Measurements from ENCODE around the gene PTGFRN.
"Not testable (repeated sequence)": the region's sequence is repeated elsewhere in the genome, so short reads cannot be mapped to it uniquely, and the experiment has no call there.

PTGFRN gene

DNA sequence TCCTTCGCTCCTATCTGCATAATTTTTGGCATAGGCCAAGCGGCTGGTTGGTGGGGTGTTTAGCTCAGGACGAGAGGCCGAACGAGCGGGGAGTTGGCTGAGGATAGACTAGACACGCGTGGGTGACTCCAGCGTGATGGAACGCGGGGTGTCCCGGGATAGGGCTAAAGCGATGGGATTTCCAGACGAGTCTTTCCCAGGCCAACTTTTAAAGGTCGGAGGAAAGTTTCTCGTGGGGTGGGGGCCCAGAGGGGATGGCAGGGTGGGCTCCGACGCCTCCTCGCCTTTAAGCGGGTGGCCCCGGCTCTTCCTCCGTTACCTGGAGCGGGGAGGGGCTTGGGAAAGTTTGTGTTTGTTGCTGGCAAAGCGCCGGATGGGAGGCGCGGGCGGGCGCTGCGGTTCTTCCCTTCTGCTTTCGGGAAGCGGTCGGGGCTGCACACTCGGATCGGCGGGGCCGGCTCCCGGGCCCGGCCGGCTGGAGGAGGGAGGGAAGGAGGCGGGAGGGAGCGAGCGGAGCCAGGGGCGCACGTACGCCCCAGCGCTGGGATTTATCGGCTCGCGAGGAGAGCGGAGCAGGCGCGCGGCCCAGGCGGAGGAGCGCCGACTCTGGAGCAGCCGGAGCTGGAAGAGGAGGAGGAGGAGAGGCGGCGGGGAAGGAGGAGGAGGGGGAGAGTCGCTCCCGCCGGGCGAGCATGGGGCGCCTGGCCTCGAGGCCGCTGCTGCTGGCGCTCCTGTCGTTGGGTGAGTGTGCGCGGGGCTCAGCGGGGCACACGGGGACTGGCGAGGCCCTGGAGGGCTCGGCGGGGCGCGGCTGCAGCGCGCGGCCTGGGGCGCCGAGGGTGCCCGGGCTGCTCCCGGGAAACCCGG lies at the start of gene PTGFRN:
Gene PTGFRN (plus strand): TSS at position 405 of the 867 bp plus-strand sequence. CDS start 288 bp downstream, at position 693.
- DNase-seq (ENCODE audit: low read depth in 2 of 2), result peak in 1 of 2 donors; percentile 6

DNA sequence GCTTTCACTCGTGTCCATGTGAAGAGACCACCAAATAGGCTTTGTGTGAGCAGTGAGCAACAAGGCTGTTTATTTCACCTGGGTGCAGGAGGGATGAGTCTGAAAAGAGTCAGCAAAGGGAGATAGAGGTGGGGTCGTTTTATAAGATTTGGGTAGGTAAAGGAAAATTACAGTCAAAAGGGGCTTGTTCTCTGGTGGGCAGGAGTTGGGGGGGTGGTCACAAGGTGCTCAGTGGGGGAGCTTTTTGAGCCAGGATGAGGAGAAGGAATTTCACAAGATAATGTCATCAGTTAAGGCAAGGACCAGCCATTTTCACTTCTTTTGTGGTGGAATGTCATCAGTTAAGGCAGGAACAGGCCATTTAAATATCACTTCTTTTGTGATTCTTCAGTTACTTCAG lies 49.5 kb upstream of the PTGFRN start:
- DNase-seq (ENCODE audit: low read depth in 2 of 2), result not testable (repeated sequence)

DNA sequence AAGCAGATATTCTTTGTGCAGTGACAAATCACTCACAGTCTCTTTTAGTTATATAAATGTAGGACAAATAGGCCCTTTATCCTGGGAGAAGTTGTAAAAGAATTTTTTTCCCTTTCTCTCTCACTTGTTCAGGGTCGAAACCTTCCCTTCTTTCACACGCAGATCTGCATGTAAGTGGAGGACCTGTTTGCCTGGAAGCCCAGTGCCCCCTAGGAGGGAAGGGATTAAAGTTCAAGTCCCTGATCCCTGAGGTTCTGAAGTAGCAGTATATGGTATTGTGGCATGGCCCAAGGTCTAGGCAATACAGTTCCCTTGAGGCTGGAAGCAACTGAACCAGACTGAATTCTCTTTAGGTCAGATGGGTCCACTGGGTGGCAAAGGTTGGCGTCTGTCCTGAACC lies 48.6 kb upstream of the PTGFRN start:
- no peak for DNase-seq (ENCODE audit: low read depth in 2 of 2)

DNA sequence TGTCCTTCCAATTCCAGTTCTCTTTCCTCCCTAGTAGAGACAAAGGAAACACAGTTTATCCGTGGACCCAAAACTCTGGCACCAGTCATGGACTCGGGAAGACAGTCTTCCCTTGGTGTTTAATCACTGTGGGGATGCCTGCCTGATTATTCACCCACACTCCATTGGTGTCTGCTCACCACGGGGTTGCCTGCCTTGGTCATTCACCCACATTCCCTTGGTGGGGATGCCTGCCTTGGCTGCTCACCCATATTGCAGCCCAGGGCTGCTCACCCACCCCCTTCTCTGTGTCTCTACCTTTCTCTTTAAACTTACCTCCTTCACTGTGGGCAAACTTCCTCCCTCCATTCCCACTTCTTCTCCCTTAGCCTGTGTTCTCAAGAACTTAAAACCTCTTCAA lies 46.7 kb upstream of the PTGFRN start:
- not testable (repeated sequence) for DNase-seq (ENCODE audit: low read depth in 2 of 2)

DNA sequence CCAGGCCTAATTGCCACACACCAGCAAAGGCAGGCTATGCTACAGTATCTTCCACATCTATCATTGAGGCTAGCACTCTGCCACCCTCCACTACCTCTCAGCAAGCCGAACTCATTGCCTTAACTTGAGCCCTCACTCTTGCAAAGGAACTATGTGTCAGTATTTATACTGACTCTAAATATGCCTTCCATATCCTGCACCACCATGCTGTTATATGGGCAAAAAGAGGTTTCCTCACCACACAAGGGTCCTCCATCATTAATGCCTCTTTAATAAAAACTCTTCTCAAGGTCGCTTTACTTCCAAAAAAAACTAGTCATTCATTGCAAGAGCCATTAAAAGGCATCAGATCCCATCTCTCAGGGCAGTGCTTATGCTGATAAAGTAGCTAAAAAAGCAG lies 43.2 kb upstream of the PTGFRN start:
- DNase-seq (ENCODE audit: low read depth in 2 of 2), result not testable (repeated sequence)

DNA sequence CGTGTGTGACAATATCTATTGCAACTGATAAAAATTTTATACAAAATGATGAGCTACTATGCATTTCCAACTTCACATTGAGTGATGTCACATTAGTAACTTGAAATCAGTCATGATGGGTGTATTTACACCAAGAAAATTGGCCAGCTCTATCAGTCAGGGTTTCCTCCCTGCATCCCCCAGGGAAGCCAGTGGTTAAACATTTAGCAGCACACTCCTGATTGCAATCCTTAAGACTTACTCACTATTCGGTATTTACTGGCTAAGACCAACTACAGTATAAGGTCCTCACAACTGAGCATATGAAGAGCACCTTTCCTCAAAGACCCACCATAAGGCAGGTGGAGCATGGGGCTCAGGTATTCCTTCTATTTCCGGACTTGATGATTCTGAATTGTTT lies 41.3 kb upstream of the PTGFRN start:
- no peak for DNase-seq (ENCODE audit: low read depth in 2 of 2)

DNA sequence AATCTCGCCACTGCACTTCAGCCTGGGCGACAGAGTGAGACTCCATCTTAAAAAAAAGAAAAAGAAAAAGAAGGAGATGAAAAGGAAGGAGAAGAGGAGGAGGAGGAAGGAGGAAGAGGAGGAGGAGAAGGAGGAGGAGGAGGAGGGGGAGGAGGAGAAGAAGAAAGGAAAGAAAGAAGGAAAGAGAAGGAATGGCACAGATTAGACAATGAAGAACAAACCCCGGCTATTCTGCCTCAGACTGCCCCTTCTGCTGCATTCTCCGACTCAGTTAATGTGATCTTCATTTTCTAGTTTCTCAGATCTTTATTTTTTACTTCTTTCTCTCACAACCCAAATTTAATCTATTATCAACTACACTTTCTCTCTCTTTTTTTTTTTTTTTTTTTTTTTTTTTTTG lies 40.1 kb upstream of the PTGFRN start:
- DNase-seq (ENCODE audit: low read depth in 2 of 2), result no peak

DNA sequence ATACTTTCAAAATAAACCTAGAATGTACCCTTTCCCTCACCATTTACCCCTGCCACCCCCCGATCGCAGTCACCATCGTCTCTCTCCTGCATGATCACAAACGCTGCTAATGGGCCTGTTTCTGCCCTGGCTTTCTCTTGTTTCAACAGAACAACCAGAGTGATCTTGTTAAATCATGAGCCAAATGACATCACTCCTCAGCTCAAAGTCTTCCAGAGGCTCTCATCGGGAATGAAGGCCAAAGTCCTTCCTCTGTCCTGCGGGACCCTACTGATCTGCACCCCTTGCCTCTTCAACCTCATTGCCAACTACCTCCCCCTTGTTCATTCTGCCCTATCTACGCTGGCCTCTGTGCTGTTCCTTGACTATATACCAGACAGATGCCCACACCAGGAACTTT lies 39.4 kb upstream of the PTGFRN start:
- DNase-seq (ENCODE audit: low read depth in 2 of 2), result no peak

DNA sequence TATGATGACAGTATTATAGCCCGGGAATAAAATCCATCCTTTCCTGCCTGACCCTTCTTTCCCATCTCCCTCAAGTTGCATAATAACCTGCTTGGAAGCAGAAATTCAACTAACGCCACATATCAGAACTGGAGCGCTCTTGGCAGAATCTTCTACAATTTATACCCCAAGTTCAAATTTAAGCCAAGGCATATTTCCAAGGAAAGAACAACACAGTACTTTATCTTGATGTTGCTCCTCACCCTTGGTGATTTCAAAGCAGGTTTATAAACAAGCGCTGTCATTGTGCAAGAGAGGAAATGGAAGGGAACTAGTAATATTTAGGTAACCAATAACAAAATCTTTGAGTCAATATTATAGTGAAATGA lies 38.0 kb upstream of the PTGFRN start:
- DNase-seq (ENCODE audit: low read depth in 2 of 2), result no peak

DNA sequence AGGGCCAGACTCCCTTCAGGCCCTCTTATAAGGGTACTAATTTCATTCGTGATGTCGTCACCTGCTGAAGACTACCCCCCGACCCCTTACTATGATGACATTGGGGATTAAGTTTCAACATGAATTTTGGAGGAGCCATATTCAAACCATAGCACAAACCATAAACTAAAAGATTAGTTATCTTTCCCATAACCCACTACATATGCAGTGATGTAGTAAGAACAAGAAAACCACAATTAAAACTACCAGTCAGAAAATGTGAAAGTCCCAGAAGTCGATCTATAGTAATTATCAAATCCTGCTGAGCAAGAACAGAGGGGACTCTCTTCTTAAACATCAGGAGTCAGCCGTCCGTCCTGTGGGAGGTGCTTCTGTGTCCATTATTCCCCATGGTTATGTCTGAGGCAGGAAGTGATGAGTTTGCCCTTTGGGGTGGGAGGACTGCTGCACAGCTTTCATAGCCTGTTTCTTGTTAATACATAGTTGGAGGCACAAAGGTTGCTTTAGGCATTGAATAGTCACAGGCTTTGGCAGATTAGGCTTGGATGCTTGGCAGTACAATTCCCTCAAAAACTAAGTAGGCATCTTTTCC lies 35.9 kb upstream of the PTGFRN start:
- DNase-seq (ENCODE audit: low read depth in 2 of 2), result no peak

DNA sequence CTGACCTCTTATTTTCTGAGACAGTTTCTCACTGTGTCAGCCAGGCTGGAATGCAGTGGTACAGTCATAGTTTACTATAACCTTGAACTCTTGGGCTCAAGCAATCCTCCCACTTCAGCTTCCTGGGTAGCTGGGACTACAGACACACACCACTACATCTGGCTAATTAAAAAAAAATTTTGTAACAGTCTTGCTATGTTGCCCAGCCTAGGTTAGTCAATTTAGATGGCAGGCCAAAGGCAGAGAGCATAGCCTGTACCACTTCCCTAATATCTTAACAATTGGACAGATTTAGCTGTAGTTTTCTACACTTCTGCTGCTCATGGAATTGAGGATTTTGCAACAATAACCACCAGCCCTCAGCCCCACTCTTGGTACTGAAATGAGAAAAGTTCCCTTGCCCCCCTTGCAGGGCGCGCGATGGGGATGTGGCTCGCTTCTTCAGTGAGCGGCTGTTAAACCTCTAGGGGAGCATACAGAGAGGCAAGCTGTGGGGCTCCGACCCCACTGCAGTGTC lies 34.9 kb upstream of the PTGFRN start:
- no peak for DNase-seq (ENCODE audit: low read depth in 2 of 2)

DNA sequence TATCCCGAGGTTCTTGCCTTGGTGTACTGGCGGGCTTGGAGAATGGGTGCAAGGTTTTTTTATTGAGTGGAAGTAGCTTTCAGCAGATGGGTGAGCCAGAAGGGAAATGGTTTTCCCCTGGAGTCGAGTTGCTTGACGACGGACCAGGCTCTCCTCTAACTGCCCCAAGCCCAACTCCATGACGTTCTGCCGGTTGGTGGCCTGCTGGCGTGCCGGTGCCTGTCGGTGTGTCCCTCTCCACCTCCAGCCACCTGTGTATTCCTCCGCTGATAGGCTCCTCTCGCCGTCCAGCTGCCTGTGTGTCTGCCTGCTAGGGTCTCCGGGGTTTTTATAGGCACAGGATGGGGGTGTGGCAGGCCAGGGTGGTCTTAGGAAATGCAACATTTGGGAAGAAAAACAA lies 34.3 kb upstream of the PTGFRN start:
- DNase-seq (ENCODE audit: low read depth in 2 of 2), result no peak

DNA sequence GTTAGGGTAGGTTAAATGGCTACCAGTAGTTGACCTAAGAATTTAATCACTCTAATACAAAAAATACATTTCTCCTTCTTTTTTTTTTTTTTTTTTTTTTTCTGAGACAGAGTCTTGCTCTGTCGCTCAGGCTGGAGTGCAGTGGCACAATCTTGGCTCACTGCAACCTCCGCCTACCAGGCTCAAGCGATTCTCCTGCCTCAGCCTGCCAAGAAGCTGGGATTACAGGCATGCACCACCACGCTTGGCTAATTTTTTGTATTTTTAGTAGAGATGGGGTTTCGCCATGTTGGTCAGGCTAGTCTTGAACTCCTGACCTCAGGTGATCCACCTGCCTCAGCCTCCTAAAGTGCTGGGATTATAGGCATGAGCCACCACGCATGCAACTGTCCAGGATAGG lies 33.8 kb upstream of the PTGFRN start:
- DNase-seq (ENCODE audit: low read depth in 2 of 2), result not testable (repeated sequence)

DNA sequence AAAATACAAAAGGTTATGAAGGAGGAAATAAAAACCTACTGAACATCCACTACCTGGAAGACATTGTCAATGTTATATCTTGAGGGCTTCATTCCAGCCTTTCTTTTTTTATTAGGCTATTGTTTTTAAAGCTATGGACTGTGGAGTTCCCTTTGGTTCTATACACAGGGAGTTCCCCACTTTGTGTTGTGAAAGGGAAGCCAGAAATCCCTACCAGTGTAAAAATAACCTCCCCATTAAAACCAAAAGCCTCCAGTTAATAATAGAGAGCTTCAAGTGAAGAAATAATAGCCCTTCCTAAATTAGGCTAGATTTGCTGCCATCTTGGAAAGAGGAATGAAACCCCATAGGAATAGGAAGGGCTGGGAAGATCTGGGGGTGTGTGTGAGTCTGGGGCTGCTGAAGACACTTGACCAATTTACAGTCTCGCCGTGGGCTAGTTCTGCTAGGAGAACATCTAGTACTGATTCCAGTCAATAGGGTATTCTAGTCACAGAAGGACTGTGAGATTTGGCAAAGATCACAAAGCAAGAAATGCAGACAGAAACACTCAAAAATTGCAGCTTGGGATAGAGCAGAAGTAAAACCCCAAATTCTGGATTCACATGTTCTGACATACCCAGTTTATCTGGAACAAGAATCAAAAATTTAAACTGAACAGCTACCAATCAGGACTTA lies 32.4 kb upstream of the PTGFRN start:
- no peak for DNase-seq (ENCODE audit: low read depth in 2 of 2)

DNA sequence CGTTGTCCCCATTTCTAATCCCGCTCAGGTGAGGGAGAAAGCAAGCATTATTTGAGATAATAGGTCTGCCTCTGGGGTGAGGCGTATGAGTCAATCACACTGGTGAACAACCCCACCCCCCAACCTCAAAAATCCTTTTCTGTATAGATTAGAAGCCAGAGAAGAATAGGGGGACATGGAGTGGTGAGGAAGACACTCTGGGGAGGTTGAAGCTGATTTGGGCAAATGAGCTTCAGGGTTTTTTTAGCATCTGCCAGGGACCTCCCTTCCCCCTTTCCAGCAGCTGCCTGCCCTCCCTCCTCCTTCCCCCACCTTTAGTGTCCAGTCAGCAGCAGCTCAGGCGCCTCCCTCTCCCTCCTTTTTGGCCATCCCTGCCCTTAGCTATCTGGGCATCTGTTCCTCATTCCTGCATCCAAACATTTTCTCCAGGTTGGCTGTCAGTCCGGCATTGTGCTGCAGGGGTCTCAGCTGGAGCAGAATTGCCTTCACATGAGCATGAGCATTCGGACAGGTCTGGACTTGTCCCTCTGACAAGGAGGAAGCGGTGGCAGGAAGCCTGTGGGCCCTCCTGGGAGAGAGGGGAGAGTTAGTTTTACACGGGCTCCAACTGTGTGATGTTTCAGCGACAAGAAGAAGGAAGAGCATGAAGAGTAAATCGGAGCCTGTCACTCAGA lies 30.8 kb upstream of the PTGFRN start:
- no peak for DNase-seq (ENCODE audit: low read depth in 2 of 2)

DNA sequence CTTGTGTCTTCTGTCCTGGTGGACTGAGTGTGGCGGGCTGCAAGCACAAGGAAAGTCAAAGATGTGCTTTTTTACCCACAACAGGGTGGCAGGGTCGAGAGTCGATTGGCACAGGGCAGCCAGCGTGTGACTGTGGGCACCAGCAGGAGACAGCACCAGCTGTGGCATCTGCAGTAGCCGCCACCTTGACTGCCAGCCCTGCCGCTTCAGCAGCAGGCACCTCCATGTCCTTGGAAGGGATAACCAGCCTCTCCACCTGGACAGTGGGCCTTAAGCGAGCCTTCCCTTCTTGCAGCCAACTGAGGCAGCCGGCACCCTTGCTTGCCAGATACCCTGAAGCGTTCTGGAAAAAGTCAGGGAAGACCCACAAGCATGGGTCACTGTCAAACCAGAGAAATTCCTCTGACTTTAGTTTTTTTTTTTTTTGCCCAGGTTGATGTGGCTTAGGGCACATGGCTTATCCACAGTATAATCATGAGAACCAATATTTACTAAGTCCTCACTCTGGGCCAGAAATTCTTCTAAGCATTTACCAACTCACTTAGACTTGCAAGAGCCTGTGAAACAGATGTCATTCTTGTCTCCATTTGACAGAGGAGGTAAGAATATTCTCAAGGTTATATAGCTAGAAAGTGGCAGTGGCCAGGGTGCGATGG lies 30.1 kb upstream of the PTGFRN start:
- no peak for DNase-seq (ENCODE audit: low read depth in 2 of 2)

DNA sequence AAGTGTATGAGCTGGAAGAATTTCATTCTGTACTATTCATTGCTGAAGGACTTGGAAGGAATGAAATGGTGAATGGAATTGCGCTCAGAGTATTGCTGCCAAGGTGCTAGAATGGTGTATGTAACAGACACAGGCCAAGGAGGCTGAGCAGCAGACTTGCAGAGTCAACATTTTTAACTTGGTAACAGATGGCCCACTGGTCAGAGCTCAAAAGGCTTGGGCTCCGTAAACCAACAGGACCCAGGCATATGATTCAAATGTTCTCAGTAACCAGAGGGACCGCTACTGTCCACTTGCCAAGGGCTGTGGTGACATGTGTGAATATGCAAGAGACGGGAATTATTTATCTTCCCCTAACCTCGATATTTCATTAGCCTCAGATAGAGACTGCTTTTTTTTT lies 28.8 kb upstream of the PTGFRN start:
- DNase-seq (ENCODE audit: low read depth in 2 of 2), result no peak

DNA sequence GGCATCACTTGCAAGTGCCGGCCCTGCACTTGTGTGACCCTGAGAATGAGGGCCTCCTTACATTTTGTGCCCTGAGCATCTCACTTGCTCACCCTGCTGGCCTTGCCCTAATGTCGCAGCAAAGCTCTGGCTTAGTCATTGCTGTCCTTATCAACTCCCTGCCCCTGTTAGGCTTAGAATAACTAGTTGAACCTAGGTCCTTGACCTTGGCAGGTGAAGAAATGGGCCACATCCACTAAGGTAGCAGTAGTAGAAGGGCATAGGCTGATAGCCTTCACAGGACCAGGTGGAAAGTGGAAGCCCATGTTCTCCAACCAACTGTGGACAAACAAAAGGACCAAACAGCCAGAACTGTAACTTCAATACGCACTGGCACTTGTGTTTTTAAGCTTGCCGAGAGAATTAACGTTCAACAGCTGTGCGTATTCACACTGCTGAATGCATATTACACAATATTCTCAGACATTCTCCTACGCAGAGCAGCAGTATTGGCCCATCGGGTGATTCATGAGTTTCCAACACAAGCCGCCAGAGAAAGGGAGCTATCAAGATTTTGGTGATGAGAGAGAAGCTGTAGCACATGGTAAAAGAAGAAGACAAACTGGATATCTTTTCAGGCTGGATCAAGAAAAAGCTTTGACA lies 27.7 kb upstream of the PTGFRN start:
- DNase-seq (ENCODE audit: low read depth in 2 of 2), result no peak

DNA sequence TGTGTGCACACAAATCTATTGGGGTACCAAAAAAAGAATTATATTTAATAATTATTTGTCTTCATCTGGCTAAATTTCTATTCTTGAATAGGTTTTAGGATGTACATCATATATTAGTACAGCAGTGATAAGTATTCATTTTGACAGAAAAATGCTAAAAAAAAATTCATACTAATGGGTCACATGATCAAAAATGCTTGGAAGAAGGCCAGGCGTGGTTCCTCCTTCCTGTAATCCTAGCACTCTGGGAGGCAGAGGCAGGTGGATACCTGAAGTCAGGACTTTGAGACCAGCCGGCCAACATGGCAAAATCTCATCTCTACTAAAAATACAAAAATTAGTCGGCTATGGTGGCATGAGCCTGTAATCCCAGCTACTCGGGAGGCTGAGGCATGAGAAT lies 26.9 kb upstream of the PTGFRN start:
- no peak for DNase-seq (ENCODE audit: low read depth in 2 of 2)

DNA sequence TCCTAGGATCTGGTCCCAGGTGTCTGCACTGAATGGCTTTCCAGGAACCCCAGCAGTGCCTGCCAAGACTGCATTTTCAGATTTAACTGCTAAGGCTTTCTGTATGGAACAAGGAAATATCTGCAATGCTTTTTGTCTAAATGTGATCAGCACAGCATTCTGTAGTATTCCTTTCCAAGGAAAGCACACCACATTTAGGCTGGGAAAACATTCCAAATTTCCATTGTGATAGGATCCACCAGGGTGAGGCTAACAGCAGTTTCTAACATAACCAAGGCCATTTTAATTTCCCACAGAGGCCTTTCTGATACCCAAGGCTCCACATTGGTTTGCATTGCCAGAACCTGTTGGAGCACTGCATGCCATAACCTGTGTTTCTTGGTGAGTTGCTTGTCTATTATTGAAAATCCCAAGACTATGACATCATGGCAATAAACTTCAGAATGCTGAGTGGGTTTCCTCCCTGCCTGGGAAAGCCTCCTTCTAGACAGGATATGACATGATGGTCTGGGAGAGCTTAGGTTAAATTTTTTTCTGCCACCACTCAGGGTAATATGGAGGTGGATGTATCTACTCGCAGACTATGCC lies 23.3 kb upstream of the PTGFRN start:
- no peak for DNase-seq (ENCODE audit: low read depth in 2 of 2)

DNA sequence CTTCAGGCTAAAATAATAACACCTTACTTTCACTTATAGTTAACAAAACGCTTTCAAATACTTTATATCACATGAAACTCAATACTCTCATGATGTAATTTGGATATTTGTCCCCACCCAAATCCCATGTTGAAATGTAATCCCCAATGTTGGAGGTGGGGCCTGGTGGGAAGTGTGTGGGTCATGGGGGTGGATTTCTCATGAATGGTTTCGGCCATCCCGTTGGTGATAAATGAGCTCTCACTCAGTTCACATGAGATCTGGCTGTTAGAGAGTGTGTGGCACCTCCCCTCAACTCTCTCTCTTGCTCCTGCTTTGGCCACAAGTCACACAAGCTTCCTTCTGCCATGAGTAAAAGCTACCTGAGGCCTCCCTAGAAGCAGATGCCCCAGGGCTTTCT lies 22.5 kb upstream of the PTGFRN start:
- DNase-seq (ENCODE audit: low read depth in 2 of 2), result no peak
